T-cell (primary cell): Measurements from ENCODE around the gene UNC5C. TPM values are rescaled to one million over a fixed set of nuclear protein-coding genes. Genes with fewer than 3 reads are reported as not detected.
A peak's percentile ranks its signal among the peaks of the same experiment; 100 is the strongest.

Experiments used
- ATAC-seq, 4 experiments: fragments of 200-7000 bp in 3 of 4; fragments of 150-1000 bp in 1 of 4; cut with Tn5 transposase; replicated peaks in 1 of 4; 1 replicate in 3 of 4; 2 replicates in 1 of 4; pipeline ENCODE4 v1.10.0; 2021; ENCODE audit warnings: moderate library complexity in 3 of 4, mild to moderate bottlenecking in 2 of 4, moderate number of reproducible peaks in 1 of 4
- CTCF ChIA-PET, 2 donors: fragments of 300-600 bp; sonication (Branson Sonifier 250); formaldehyde crosslinking; loops; one replicate each; lab custom pipeline; 2022; ENCODE audit warnings: antibody characterized with exemption in 2 of 2; lab: Charles Lee
- POLR2A ChIA-PET, 2 donors: fragments of 300-600 bp; sonication (Branson Sonifier 250); formaldehyde crosslinking; loops; one replicate each; lab custom pipeline; 2022; ENCODE audit warnings: antibody characterized with exemption in 2 of 2; lab: Charles Lee
- DNase-seq, 35 experiments: peaks; one replicate each; pipeline versions ENCODE4 v3.0.0 to v3.0.0-alpha.2; 2013 to 2023
- H3K27ac ChIP-seq: one replicate; pipeline ENCODE4 v1.5.1; 2013; ENCODE audit warnings: low read length
- H3K27me3 ChIP-seq, 2 experiments: replicated peaks in 1 of 2; 1 replicate in 1 of 2; 2 replicates in 1 of 2; pipeline versions ENCODE4 v1.6.1 to v1.7.0; 2013; ENCODE audit warnings: low read length in 1 of 2, mixed read lengths in 1 of 2; ENCODE audit not compliant: control insufficient read depth in 2 of 2, insufficient read depth in 2 of 2; ENCODE audit errors: extremely low read depth in 1 of 2
- H3K36me3 ChIP-seq, 2 donors: 1 replicate in 1 of 2; 2 replicates in 1 of 2; pipeline versions ENCODE4 v1.6.1 to v1.7.0; 2013; ENCODE audit warnings: low read length in 1 of 2; ENCODE audit not compliant: control insufficient read depth in 2 of 2, insufficient read depth in 1 of 2; ENCODE audit errors: extremely low read depth in 1 of 2
- H3K4me1 ChIP-seq, 2 experiments: 1 replicate in 1 of 2; 2 replicates in 1 of 2; pipeline versions ENCODE4 v1.6.1 to v1.7.0; 2013; ENCODE audit warnings: low read length in 2 of 2, mixed read lengths in 1 of 2; ENCODE audit not compliant: insufficient read depth in 2 of 2, control insufficient read depth in 1 of 2; ENCODE audit errors: extremely low read depth in 1 of 2
- H3K4me3 ChIP-seq, 2 donors: 1 replicate in 1 of 2; 2 replicates in 1 of 2; pipeline versions ENCODE4 v1.5.1 to v1.7.0; 2013; ENCODE audit warnings: mild to moderate bottlenecking in 2 of 2, low read length in 1 of 2, moderate library complexity in 1 of 2; ENCODE audit not compliant: control insufficient read depth in 1 of 2; ENCODE audit errors: extremely low read depth in 1 of 2
- H3K9me3 ChIP-seq: 2 replicates; pipeline ENCODE4 v1.7.0; 2013
- H3K27ac Mint-ChIP-seq, 2 donors: one replicate each; pipeline ENCODE4 v1.8.0; 2020 to 2021; ENCODE audit warnings: mild to moderate bottlenecking in 2 of 2, mixed read lengths in 2 of 2
- H3K27me3 Mint-ChIP-seq, 2 donors: one replicate each; pipeline ENCODE4 v1.8.0; 2021 to 2022; ENCODE audit warnings: mixed read lengths in 2 of 2
- H3K36me3 Mint-ChIP-seq: one replicate; pipeline ENCODE4 v1.8.0; 2021; ENCODE audit warnings: mixed read lengths
- H3K4me1 Mint-ChIP-seq, 3 donors: one replicate each; pipeline ENCODE4 v1.8.0; 2020 to 2022; ENCODE audit warnings: mixed read lengths in 3 of 3, mild to moderate bottlenecking in 1 of 3
- H3K4me3 Mint-ChIP-seq, 3 donors: one replicate each; pipeline ENCODE4 v1.8.0; 2020 to 2022; ENCODE audit warnings: mild to moderate bottlenecking in 3 of 3, mixed read lengths in 3 of 3, moderate library complexity in 3 of 3
- H3K9me3 Mint-ChIP-seq, 3 donors: one replicate each; pipeline ENCODE4 v1.8.0; 2020 to 2022; ENCODE audit warnings: mixed read lengths in 3 of 3
- WGBS: methylation state at CpG from one replicate; pipeline ENCODE4 v1.1.5; 2013; ENCODE audit warnings: missing lambda C conversion rate; ENCODE audit not compliant: insufficient coverage; 5-methylcytosine and 5-hydroxymethylcytosine counted together
- total RNA-seq, 35 experiments: library from RNA in 6 of 35; stranded (reverse) in 6 of 35; fragments of 120-200 nt in 1 of 35; gene quantifications; one replicate each; pipeline versions ENCODE4 v1.2.1 to v1.2.4 and lab custom pipeline; 2013 to 2026

The UNC5C gene
- total RNA-seq, 5 donors from 2014 or later (not counting 1 experiment from before 2014, with no cell fraction given): not detected

GRCh38 chr4:95556207-95556859, 7.6 kb upstream of the UNC5C start:
- Mint-ChIP-seq H3K9me3 (no peaks in the 10 kb centered on the region), H3K4me3 (no peak overlapping the region), H3K36me3 (no peaks in the 10 kb centered on the region), H3K27me3 (peaks cover 4 to 6% of the 10 kb centered on the region in 2 donors), H3K27ac (no peak overlapping the region), H3K4me1 (no peaks in the 10 kb centered on the region)
- ATAC-seq (no peak), DNase-seq (no peak)
- H3K4me3 ChIP-seq: no peak overlapping the region
- ChIA-PET POLR2A (no interaction called here), CTCF (no interaction called here)
- no peak overlapping the region for H3K27ac ChIP-seq
- WGBS: 67% methylated on average over 3 of the region's 4 CpGs
- H3K9me3 ChIP-seq: no peaks in the 10 kb centered on the region
- no peaks in the 10 kb centered on the region for H3K4me1 ChIP-seq
- H3K27me3 ChIP-seq: no peaks in the 10 kb centered on the region
- no peaks in the 10 kb centered on the region for H3K36me3 ChIP-seq

- Histone ChIP-seq H3K27ac (no peak overlapping the region), H3K9me3 (no peaks in the 10 kb centered on the region), H3K36me3 (no peaks in the 10 kb centered on the region), H3K27me3 (peaks cover 0 to 18% of the 10 kb centered on the region in 2 experiments), H3K4me3 (no peak overlapping the region), H3K4me1 (peaks cover 0 to 6% of the 10 kb centered on the region in 2 experiments)
- peaks cover 6 to 14% (median 14%) of the 10 kb centered on the region in 3 donors for H3K4me1 Mint-ChIP-seq
- no peaks in the 10 kb centered on the region for H3K9me3 Mint-ChIP-seq
- peaks cover 24 to 28% of the 10 kb centered on the region in 2 donors for H3K27me3 Mint-ChIP-seq
- H3K27ac Mint-ChIP-seq: no peak overlapping the region
- DNase-seq: no peak
- WGBS: no CpG with 5 or more reads among the region's 4 CpGs
- ChIA-PET POLR2A (no interaction called here), CTCF (no interaction called here)
- H3K36me3 Mint-ChIP-seq: no peaks in the 10 kb centered on the region
- H3K4me3 Mint-ChIP-seq: no peak overlapping the region
- no peak for ATAC-seq
These were observed 4.3 kb upstream of the UNC5C start for GRCh38 chr4:95552942-95553550.

- Histone ChIP-seq H3K36me3 (no peaks in the 10 kb centered on the region), H3K9me3 (no peaks in the 10 kb centered on the region), H3K27ac (no peak overlapping the region), H3K4me3 (no peak overlapping the region), H3K27me3 (peaks cover 2 to 32% of the 10 kb centered on the region in 2 experiments), H3K4me1 (peaks cover 0 to 6% of the 10 kb centered on the region in 2 experiments)
- no CpG with 5 or more reads among the region's 2 CpGs for WGBS
- Mint-ChIP-seq H3K9me3 (no peaks in the 10 kb centered on the region), H3K27ac (no peak overlapping the region), H3K4me1 (peaks cover 10 to 20% (median 16%) of the 10 kb centered on the region in 3 donors), H3K27me3 (peaks cover 34 to 39% of the 10 kb centered on the region in 2 donors), H3K4me3 (no peak overlapping the region), H3K36me3 (no peaks in the 10 kb centered on the region)
- DNase-seq (no peak), ATAC-seq (no peak)
- ChIA-PET POLR2A (no interaction called here), CTCF (interaction anchor here in 1 of 2 donors (0.8 to 1.1 kb wide), 2 partner anchors 9 to 19 kb away, joined by 3 to 4 read pairs; no protein-coding TSS in a partner anchor)
These were observed 2.9 kb upstream of the UNC5C start for GRCh38 chr4:95551653-95552052.

- no peaks in the 10 kb centered on the region for H3K36me3 ChIP-seq
- H3K4me3 ChIP-seq: peak overlapping the region in 1 of 2 donors; percentile 71
- ChIA-PET CTCF (no interaction called here), POLR2A (interaction anchor here in 1 of 2 donors (0.6 kb wide), 1 partner anchor 1815 kb away, joined by 3 read pairs; no protein-coding TSS in a partner anchor)
- H3K36me3 Mint-ChIP-seq: no peaks in the 10 kb centered on the region
- no peaks in the 10 kb centered on the region for H3K9me3 Mint-ChIP-seq
- peaks cover 0 to 6% of the 10 kb centered on the region in 2 experiments for H3K4me1 ChIP-seq
- H3K27ac Mint-ChIP-seq: no peak overlapping the region
- DNase-seq: no peak
- no peak for ATAC-seq
- H3K9me3 ChIP-seq: no peaks in the 10 kb centered on the region
- peaks cover 10 to 20% (median 16%) of the 10 kb centered on the region in 3 donors for H3K4me1 Mint-ChIP-seq
- peaks cover 6 to 32% of the 10 kb centered on the region in 2 experiments for H3K27me3 ChIP-seq
- H3K27me3 Mint-ChIP-seq: peaks cover 44 to 47% of the 10 kb centered on the region in 2 donors
- no peak overlapping the region for H3K27ac ChIP-seq
- 94% methylated on average over 2 of the region's 6 CpGs for WGBS
- H3K4me3 Mint-ChIP-seq: peak overlapping the region; percentile 63 to 68 (median 66)
These were observed 1.6 kb upstream of the UNC5C start for GRCh38 chr4:95550115-95550987.

DNA sequence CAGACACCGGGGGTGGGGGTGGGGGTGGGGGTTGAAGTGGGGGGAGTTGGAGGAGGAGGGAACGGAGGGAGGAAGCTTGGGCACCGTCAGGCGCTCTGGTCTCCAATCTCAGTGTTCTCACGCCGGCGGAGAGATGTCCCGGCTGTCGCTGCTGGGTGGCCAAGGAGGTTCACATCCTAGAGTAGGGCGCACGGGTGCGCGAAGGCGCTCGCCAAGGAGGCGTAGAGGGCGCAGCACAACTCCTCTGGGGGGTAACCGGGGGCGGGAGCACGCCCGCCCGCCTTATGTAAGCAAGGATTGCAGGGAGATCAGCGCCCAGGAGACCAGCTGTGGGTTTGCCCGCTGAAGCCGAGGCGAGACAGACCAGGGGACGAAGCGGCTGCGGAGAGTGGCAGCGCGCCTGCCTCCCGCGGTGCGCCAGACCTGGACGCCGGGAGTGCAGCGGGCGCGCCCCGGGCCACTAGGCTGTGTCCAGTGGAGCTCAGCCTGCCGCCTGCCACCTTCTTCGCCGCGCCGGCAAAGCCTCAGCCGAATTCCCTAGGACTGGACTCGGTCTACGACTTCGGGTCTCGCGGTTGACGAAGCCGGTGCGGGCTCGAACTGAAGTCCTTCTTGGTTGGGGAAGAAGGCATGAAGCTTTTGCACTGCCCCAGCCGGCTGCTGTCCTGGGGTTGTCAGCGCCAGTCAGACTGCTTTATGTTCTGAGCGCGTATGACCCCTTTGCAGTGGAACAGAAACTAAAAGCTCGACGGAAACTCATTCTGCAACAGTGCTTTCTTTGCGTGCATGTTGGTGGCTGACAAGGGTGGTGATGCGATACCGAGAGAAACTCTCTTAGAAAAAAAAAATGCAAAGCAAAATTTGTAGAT, 707 bp upstream of the UNC5C start:
- Mint-ChIP-seq H3K27ac (no peak overlapping the region), H3K36me3 (no peaks in the 10 kb centered on the region), H3K27me3 (peaks cover 46 to 47% of the 10 kb centered on the region in 2 donors), H3K9me3 (no peaks in the 10 kb centered on the region), H3K4me3 (peak overlapping the region; percentile 64 to 68 (median 66)), H3K4me1 (peaks cover 10 to 20% (median 16%) of the 10 kb centered on the region in 3 donors)
- DNase-seq: no peak
- H3K27me3 ChIP-seq: peaks cover 6 to 32% of the 10 kb centered on the region in 2 experiments
- H3K36me3 ChIP-seq: no peaks in the 10 kb centered on the region
- H3K9me3 ChIP-seq: no peaks in the 10 kb centered on the region
- ChIA-PET POLR2A (no interaction called here), CTCF (no interaction called here)
- WGBS: 3% methylated on average over 62 of the region's 64 CpGs
- H3K27ac ChIP-seq: no peak overlapping the region
- ATAC-seq: peak in 1 of 4 experiments; percentile 17
- H3K4me1 ChIP-seq: peaks cover 0 to 6% of the 10 kb centered on the region in 2 experiments
- peak overlapping the region; percentile 14 to 71 for H3K4me3 ChIP-seq
